HG03378 (cell line): ENCODE results near the gene CETP.
"Not testable (repeated sequence)": the region's sequence is repeated elsewhere in the genome, so short reads cannot be mapped to it uniquely, and the experiment has no call there.

Experiments
- ATAC-seq: cut with Tn5 transposase; IDR thresholded peaks from one replicate; pipeline ENCODE4 v1.9.1; 2021; ENCODE audit warnings: mild to moderate bottlenecking, moderate library complexity; ENCODE audit not compliant: unreplicated experiment

CETP gene

GRCh38 chr16:56995136-56995805 lies 33.5 kb downstream of the CETP start:
- ATAC-seq: no peak

- ATAC-seq: no peak
Measured at GRCh38 chr16:56997264-56997663, 35.5 kb downstream of the CETP start.

GRCh38 chr16:56997931-56998330 lies 36.2 kb downstream of the CETP start:
- no peak for ATAC-seq

GRCh38 chr16:56998352-56998751 lies 36.6 kb downstream of the CETP start:
- ATAC-seq: no peak

GRCh38 chr16:56998861-56999260 lies 37.1 kb downstream of the CETP start:
- ATAC-seq: no peak

- peak; percentile 17 for ATAC-seq
Measured at GRCh38 chr16:56999409-57000270, 37.9 kb downstream of the CETP start.

- peak; percentile 62 for ATAC-seq
Measured at GRCh38 chr16:57000271-57001025, 38.7 kb downstream of the CETP start.

GRCh38 chr16:57001026-57001679 lies 39.4 kb downstream of the CETP start:
- ATAC-seq: no peak

GRCh38 chr16:57003439-57004386 lies 42.0 kb downstream of the CETP start:
- ATAC-seq: no peak

- no peak for ATAC-seq
Measured at GRCh38 chr16:57004387-57005250, 42.9 kb downstream of the CETP start.

- not testable (repeated sequence) for ATAC-seq
Measured at GRCh38 chr16:57005597-57005996, 43.8 kb downstream of the CETP start.

- ATAC-seq: no peak
Measured at GRCh38 chr16:57007050-57007449, 45.3 kb downstream of the CETP start.

GRCh38 chr16:57007530-57007929 lies 45.8 kb downstream of the CETP start:
- ATAC-seq: no peak

- ATAC-seq: no peak
Measured at GRCh38 chr16:57008440-57008839, 46.7 kb downstream of the CETP start.

- no peak for ATAC-seq
Measured at GRCh38 chr16:57009643-57010170, 48.0 kb downstream of the CETP start.

- no peak for ATAC-seq
Measured at GRCh38 chr16:57012353-57012752, 50.6 kb downstream of the CETP start.

GRCh38 chr16:57013229-57013628 lies 51.5 kb downstream of the CETP start:
- ATAC-seq: no peak

GRCh38 chr16:57013902-57014301 lies 52.2 kb downstream of the CETP start:
- ATAC-seq: no peak

- no peak for ATAC-seq
Measured at GRCh38 chr16:57016301-57016700, 54.6 kb downstream of the CETP start.
